Naive thymus-derived CD4-positive, alpha-beta T cell (primary cell): ENCODE measurements around the gene PKN2. TPM values are rescaled to one million over a fixed set of nuclear protein-coding genes. Genes with fewer than 3 reads are reported as not detected.

Experiments
- ATAC-seq: fragments of 150-1000 bp; cut with Tn5 transposase; 2 replicates; pipeline ENCODE4 v1.10.0; 2021; ENCODE audit warnings: mild to moderate bottlenecking, moderate library complexity
- CTCF ChIA-PET: fragments of 350-600 bp; sonication (Branson Sonifier 250); formaldehyde crosslinking; loops from one replicate; lab custom pipeline; 2021; ENCODE audit warnings: antibody characterized with exemption; lab: Charles Lee
- POLR2A ChIA-PET: fragments of 350-600 bp; sonication (Branson Sonifier 250); formaldehyde crosslinking; loops from one replicate; lab custom pipeline; 2021; ENCODE audit warnings: antibody characterized with exemption, inconsistent platforms; lab: Charles Lee
- DNase-seq, 9 donors: peaks; one replicate each; pipeline versions ENCODE4 v3.0.0 to v3.0.0-alpha.2; 2020 to 2022; ENCODE audit warnings: mixed read lengths in 1 of 9
- H3K27ac ChIP-seq: one replicate; pipeline ENCODE4 v1.7.0; 2013; ENCODE audit warnings: mild to moderate bottlenecking, low read depth, low read length, moderate library complexity
- H3K27me3 ChIP-seq, 2 donors: one replicate each; pipeline ENCODE4 v1.7.0; 2013; ENCODE audit warnings: low read length in 2 of 2, mild to moderate bottlenecking in 2 of 2, moderate library complexity in 2 of 2; ENCODE audit not compliant: control insufficient read depth in 2 of 2, insufficient read depth in 2 of 2
- H3K36me3 ChIP-seq, 3 experiments: 1 replicate in 2 of 3; 2 replicates in 1 of 3; pipeline ENCODE4 v1.7.0; 2013; ENCODE audit warnings: low read length in 3 of 3, mild to moderate bottlenecking in 3 of 3, moderate library complexity in 1 of 3; ENCODE audit not compliant: insufficient read depth in 3 of 3, control insufficient read depth in 2 of 3
- H3K4me1 ChIP-seq, 2 donors: one replicate each; pipeline ENCODE4 v1.7.0; 2013; ENCODE audit warnings: low read length in 2 of 2, mild to moderate bottlenecking in 2 of 2, moderate library complexity in 1 of 2; ENCODE audit not compliant: control insufficient read depth in 2 of 2, insufficient read depth in 2 of 2
- H3K4me3 ChIP-seq: 2 replicates; pipeline ENCODE4 v1.7.0; 2013; ENCODE audit warnings: mild to moderate bottlenecking, low read length
- H3K9me3 ChIP-seq, 3 experiments: 1 replicate in 2 of 3; 2 replicates in 1 of 3; pipeline ENCODE4 v1.7.0; 2013; ENCODE audit warnings: low read length in 3 of 3; ENCODE audit not compliant: control insufficient read depth in 2 of 3
- H3K27ac Mint-ChIP-seq, 9 donors: one replicate each; pipeline ENCODE4 v1.8.0; 2020 to 2022; ENCODE audit warnings: mixed read lengths in 9 of 9, mild to moderate bottlenecking in 8 of 9, moderate library complexity in 5 of 9, inconsistent platforms in 2 of 9
- H3K27me3 Mint-ChIP-seq, 5 donors: one replicate each; pipeline ENCODE4 v1.8.0; 2021 to 2022; ENCODE audit warnings: mixed read lengths in 5 of 5, mild to moderate bottlenecking in 1 of 5
- H3K36me3 Mint-ChIP-seq, 5 donors: one replicate each; pipeline ENCODE4 v1.8.0; 2020 to 2022; ENCODE audit warnings: mixed read lengths in 5 of 5, mild to moderate bottlenecking in 3 of 5, inconsistent platforms in 1 of 5
- H3K4me1 Mint-ChIP-seq, 7 donors: one replicate each; pipeline ENCODE4 v1.8.0; 2020 to 2022; ENCODE audit warnings: mixed read lengths in 7 of 7, mild to moderate bottlenecking in 3 of 7, inconsistent platforms in 1 of 7
- H3K4me3 Mint-ChIP-seq, 10 donors: one replicate each; pipeline ENCODE4 v1.8.0; 2020 to 2022; ENCODE audit warnings: mild to moderate bottlenecking in 10 of 10, mixed read lengths in 10 of 10, moderate library complexity in 6 of 10, inconsistent platforms in 2 of 10
- H3K9me3 Mint-ChIP-seq, 11 donors: one replicate each; pipeline ENCODE4 v1.8.0; 2020 to 2022; ENCODE audit warnings: mixed read lengths in 11 of 11, mild to moderate bottlenecking in 4 of 11, inconsistent platforms in 1 of 11, moderate library complexity in 1 of 11
- intact Hi-C, 2 donors: fragments of 100-400 bp; cut with micrococcal nuclease; formaldehyde crosslinking; loops; one replicate each; pipeline ENCODE4 v1.15.1; 2023
- polyA plus RNA-seq, 2 donors: library from polyadenylated mRNA; unstranded; fragments of 300-500 nt; fragmentation: Illumina TruSeq; gene quantifications; one replicate each; pipeline ENCODE4 v1.2.3, GENCODE V29; 2021
- total RNA-seq, 6 experiments: library from RNA in 5 of 6; stranded (reverse) in 5 of 6; gene quantifications; 1 replicate in 5 of 6; 2 replicates in 1 of 6; pipeline ENCODE4 v1.2.3 and lab custom pipeline; 2021 to 2026

PKN2 gene
- total RNA-seq (10 to 100 TPM; 32.1 to 53.8 (median 46.9) TPM), polyA plus RNA-seq (10 to 100 TPM in 1 of 2 donors, 1 to 10 TPM in 1; 9.0 to 10.2 TPM), total RNA-seq (lab: John Stamatoyannopoulos, UW) (60.3 reads per million, percentile 75 among the genes with 10 or more reads in this experiment)

DNA sequence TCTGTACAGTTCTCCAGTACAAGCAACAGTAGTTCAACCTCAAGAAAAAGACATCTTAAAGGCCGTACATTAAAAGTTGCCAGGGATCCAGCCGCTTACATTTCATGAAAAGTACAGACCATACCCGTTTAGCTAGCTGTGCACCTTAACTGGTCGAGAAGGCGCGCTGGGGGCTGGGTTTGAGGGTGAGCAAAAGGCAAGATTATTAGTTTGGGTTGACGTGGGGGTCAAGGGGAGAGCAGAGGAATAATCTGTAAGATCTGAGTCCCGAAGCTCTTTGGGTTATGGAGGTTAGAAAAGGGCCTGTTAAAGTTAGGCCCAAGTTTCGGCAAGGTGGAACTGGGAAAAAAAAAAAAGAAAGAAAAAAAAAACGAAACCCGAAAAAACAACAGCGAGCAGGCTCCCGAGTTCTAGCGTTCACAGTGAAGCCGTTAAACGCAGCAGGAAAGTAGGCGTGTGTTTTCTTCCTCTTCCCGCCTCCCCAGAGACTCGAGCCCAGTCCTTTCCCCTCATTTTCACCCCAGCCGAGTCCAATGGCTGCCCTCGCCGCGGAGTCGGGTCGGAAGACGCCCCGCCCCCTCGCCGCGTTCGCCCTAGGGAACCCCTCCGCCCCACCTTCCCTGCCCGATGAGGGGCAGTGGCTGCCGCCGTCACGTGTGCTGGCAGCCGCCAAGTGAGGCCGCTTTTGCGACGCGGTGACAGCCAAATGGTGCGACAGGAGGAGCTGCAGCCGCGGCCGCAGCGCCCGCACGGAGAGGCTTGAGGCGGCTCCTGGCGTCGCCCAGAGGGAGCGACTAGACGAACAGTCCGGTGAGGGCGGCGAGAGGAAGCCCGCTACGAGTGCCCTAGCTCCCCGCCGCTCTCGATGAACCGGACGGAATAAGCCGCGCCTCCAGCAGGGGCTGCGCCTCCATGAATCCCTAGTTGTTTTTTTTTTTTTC, at the start of gene PKN2:
TSS of gene PKN2 (plus strand) at position 733 of the 941 bp plus-strand sequence. CDS start 308 bp downstream, outside the sequence.
- Histone ChIP-seq H3K4me3 (peak within 1 kb of the TSS; percentile 91), H3K9me3 (no peaks in the 10 kb centered on the region), H3K27me3 (no peaks in the 10 kb centered on the region), H3K4me1 (peaks cover 18 to 19% of the 10 kb centered on the region in 2 donors), H3K36me3 (peaks cover 0 to 7% (median 0%) of the 10 kb centered on the region in 3 experiments), H3K27ac (peak within 1 kb of the TSS; percentile 89)
- peak; percentile 94 to 98 (median 97) for DNase-seq
- peak within 1 kb of the TSS; percentile 89 to 99 (median 97) for H3K4me3 Mint-ChIP-seq
- peak; percentile 96 for ATAC-seq
- POLR2A ChIA-PET = interaction anchor here (0.6 to 3.2 kb wide), 17 partner anchors 10 to 1770 kb away, joined by 3 to 21 read pairs (median 4); partner anchors contain the start of genes GTF2B, HS2ST1, LMO4 and SELENOF
- CTCF ChIA-PET = interaction anchor here (0.9 to 4.4 kb wide), 6 partner anchors 9 to 1306 kb away, joined by 3 to 28 read pairs (median 6); no protein-coding TSS in a partner anchor
- H3K27ac Mint-ChIP-seq = peak within 1 kb of the TSS; percentile 96 to 100 (median 97)
- H3K4me1 Mint-ChIP-seq = peaks cover 18 to 53% (median 36%) of the 10 kb centered on the region in 7 donors
- H3K27me3 Mint-ChIP-seq = peaks cover 0 to 12% (median 0%) of the 10 kb centered on the region in 5 donors
- intact Hi-C loops = loop anchor here (1.0 to 10.0 kb wide), 16 partner anchors 17 to 1979 kb away; partner anchors contain the start of genes GTF2B (in 2 of the 2), KYAT3 (in 2 of the 2), RBMXL1 (in 2 of the 2) and ZNF326 (in 2 of the 2)
- no peaks in the 10 kb centered on the region for H3K36me3 Mint-ChIP-seq
- no peaks in the 10 kb centered on the region for H3K9me3 Mint-ChIP-seq

- no peak overlapping the region for H3K4me3 Mint-ChIP-seq
- peaks cover 0 to 23% (median 4%) of the 10 kb centered on the region in 5 donors for H3K36me3 Mint-ChIP-seq
- CTCF ChIA-PET = no interaction called here
- H3K27me3 Mint-ChIP-seq = peaks cover 9 to 28% (median 13%) of the 10 kb centered on the region in 5 donors
- H3K4me3 ChIP-seq = no peak overlapping the region
- peaks cover 0 to 19% (median 0%) of the 10 kb centered on the region in 3 experiments for H3K9me3 ChIP-seq
- ATAC-seq (no peak), DNase-seq (no peak)
- H3K27me3 ChIP-seq = no peaks in the 10 kb centered on the region
- intact Hi-C loops = no loop called here
- H3K4me1 ChIP-seq = no peaks in the 10 kb centered on the region
- no peaks in the 10 kb centered on the region for H3K36me3 ChIP-seq
- no peaks in the 10 kb centered on the region for H3K4me1 Mint-ChIP-seq
- POLR2A ChIA-PET = interaction anchor here (0.7 kb wide), 1 partner anchor 19 kb away, joined by 3 read pairs; no protein-coding TSS in a partner anchor
- H3K27ac Mint-ChIP-seq = no peak overlapping the region
- H3K9me3 Mint-ChIP-seq = peaks cover 16 to 50% (median 29%) of the 10 kb centered on the region in 11 donors
- H3K27ac ChIP-seq = no peak overlapping the region
These were observed 49.5 kb upstream of the PKN2 start for GRCh38 chr1:88634538-88634937.

- H3K4me3 ChIP-seq = no peak overlapping the region
- CTCF ChIA-PET = no interaction called here
- no peaks in the 10 kb centered on the region for H3K4me1 Mint-ChIP-seq
These were observed 44.0 kb upstream of the PKN2 start for GRCh38 chr1:88640060-88640459.

DNA sequence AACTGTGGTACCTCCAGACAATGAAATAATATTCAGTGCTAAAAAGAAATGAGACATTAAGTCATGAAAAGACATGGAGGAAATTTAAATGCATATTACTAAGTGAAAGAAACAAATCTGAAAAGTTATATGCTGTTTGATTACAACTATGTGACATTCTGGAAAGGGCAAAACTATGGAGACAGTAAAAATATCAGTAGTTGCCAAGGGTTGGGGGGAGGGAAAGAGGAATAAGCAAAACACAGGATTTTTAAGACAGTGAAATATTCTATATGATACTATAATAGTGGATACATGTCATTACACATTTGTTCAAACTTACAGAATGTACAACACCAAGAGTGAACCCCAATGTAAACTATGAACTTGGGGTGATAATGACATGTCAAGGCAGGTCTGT, 38.2 kb upstream of the PKN2 start:
- ChIA-PET POLR2A (no interaction called here), CTCF (no interaction called here)
- Histone ChIP-seq H3K9me3 (no peaks in the 10 kb centered on the region), H3K4me3 (no peak overlapping the region), H3K4me1 (no peaks in the 10 kb centered on the region), H3K27me3 (no peaks in the 10 kb centered on the region), H3K36me3 (no peaks in the 10 kb centered on the region), H3K27ac (no peak overlapping the region)
- H3K27ac Mint-ChIP-seq = no peak overlapping the region
- H3K36me3 Mint-ChIP-seq = peaks cover 0 to 4% (median 0%) of the 10 kb centered on the region in 5 donors
- H3K27me3 Mint-ChIP-seq = peaks cover 4 to 40% (median 5%) of the 10 kb centered on the region in 5 donors
- H3K4me3 Mint-ChIP-seq = no peak overlapping the region
- peaks cover 0 to 3% (median 0%) of the 10 kb centered on the region in 11 donors for H3K9me3 Mint-ChIP-seq
- intact Hi-C loops = no loop called here
- DNase-seq (no peak), ATAC-seq (no peak)
- H3K4me1 Mint-ChIP-seq = peaks cover 0 to 10% (median 7%) of the 10 kb centered on the region in 7 donors

More at GRCh38 chr1:88640060-88640459, 44.0 kb upstream of the PKN2 start:
- Histone ChIP-seq H3K27ac (no peak overlapping the region), H3K27me3 (no peaks in the 10 kb centered on the region), H3K36me3 (no peaks in the 10 kb centered on the region), H3K4me1 (no peaks in the 10 kb centered on the region), H3K9me3 (peaks cover 0 to 10% (median 0%) of the 10 kb centered on the region in 3 experiments)
- Mint-ChIP-seq H3K9me3 (peaks cover 7 to 30% (median 17%) of the 10 kb centered on the region in 11 donors), H3K36me3 (peaks cover 0 to 11% (median 4%) of the 10 kb centered on the region in 5 donors), H3K27ac (no peak overlapping the region), H3K4me3 (no peak overlapping the region), H3K27me3 (peaks cover 10 to 17% (median 11%) of the 10 kb centered on the region in 5 donors)
- intact Hi-C loops = no loop called here
- no peak for ATAC-seq
- POLR2A ChIA-PET = no interaction called here
- no peak for DNase-seq

DNA sequence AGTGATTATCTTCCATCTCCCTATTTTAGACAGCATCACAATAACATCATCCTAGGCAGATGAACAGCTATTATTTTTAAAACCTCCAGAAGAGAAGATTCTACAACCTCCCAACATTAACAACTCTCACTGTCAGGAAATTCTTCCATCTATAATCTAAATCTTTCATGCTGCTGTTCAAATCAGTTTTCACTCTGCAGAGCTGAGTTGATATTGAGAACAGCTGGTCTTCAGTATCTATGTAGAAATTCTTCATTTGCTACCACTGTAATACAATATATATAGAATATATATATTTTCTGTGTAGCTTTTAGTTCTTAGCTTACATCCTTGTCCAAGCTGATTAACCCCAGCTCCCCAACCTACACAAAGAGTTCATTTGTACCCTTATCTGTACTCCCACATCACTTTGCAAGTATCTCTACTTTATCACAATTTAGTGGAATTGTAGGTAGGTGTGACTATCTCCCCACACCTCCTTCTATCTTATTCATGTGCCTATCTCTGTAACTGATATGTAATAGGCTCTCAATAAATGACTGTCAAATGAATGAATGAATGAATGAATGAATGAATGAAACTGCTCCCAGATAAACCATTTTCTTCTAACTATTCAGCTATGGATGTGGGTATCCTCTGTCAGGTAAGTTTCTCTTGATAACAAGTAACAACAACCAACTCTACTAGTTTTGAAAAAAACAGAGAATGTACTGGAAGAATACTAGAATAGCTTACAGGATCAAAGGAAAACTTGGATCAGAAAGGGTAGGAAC, 37.4 kb upstream of the PKN2 start:
- ATAC-seq (no peak), DNase-seq (no peak)
- Histone ChIP-seq H3K4me3 (no peak overlapping the region), H3K4me1 (no peaks in the 10 kb centered on the region), H3K27ac (no peak overlapping the region), H3K9me3 (no peaks in the 10 kb centered on the region), H3K36me3 (no peaks in the 10 kb centered on the region), H3K27me3 (no peaks in the 10 kb centered on the region)
- Mint-ChIP-seq H3K4me3 (no peak overlapping the region), H3K27ac (no peak overlapping the region), H3K9me3 (no peaks in the 10 kb centered on the region), H3K4me1 (peaks cover 0 to 10% (median 7%) of the 10 kb centered on the region in 7 donors), H3K27me3 (peaks cover 0 to 38% (median 5%) of the 10 kb centered on the region in 5 donors), H3K36me3 (no peaks in the 10 kb centered on the region)
- ChIA-PET CTCF (no interaction called here), POLR2A (no interaction called here)
- intact Hi-C loops = no loop called here

DNA sequence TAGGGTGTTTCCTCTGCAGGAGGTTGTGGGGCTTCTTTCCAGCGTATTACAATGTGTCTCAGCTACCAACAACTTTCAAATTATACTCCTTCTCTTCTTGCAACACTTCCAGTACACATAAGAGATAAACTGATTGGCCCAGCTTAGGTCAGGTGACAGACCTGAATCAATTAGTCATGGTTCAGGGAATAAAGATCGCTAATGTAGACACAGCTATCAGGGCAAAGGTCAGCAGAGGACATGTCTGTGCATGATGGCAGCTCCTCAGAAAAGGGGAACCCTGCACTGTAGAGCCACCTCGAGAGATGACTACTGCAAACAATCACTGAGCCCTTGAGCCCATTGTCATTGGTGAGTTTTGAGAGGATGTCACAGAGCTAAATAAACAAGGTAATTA, 36.8 kb upstream of the PKN2 start:
- H3K27ac Mint-ChIP-seq = no peak overlapping the region
- no peak overlapping the region for H3K4me3 Mint-ChIP-seq
- intact Hi-C loops = no loop called here
- no peak for DNase-seq
- ATAC-seq = no peak
- H3K36me3 Mint-ChIP-seq = no peaks in the 10 kb centered on the region
- POLR2A ChIA-PET = no interaction called here
- peaks cover 0 to 38% (median 5%) of the 10 kb centered on the region in 5 donors for H3K27me3 Mint-ChIP-seq
- Histone ChIP-seq H3K9me3 (no peaks in the 10 kb centered on the region), H3K36me3 (no peaks in the 10 kb centered on the region), H3K4me3 (no peak overlapping the region), H3K4me1 (no peaks in the 10 kb centered on the region), H3K27ac (no peak overlapping the region), H3K27me3 (no peaks in the 10 kb centered on the region)
- CTCF ChIA-PET = interaction anchor here (0.7 kb wide), 1 partner anchor 105 kb away, joined by 3 read pairs; no protein-coding TSS in a partner anchor
- no peaks in the 10 kb centered on the region for H3K9me3 Mint-ChIP-seq
- peaks cover 0 to 10% (median 7%) of the 10 kb centered on the region in 7 donors for H3K4me1 Mint-ChIP-seq
